Osteocyte (in vitro differentiated cells): Measurements from ENCODE around the gene DRD4. TPM values are rescaled to one million over a fixed set of nuclear protein-coding genes. Genes with fewer than 3 reads are reported as not detected.

Experiments
- DNase-seq: peaks from one replicate; pipeline ENCODE4 v3.0.0; 2021; ENCODE audit warnings: mixed read lengths; ENCODE audit not compliant: unreplicated experiment; ENCODE audit errors: extremely low spot score
- H3K27ac Mint-ChIP-seq: one replicate; pipeline ENCODE4 v1.8.0; 2021; ENCODE audit warnings: mild to moderate bottlenecking, mixed read lengths; ENCODE audit not compliant: unreplicated experiment
- H3K27me3 Mint-ChIP-seq: one replicate; pipeline ENCODE4 v1.8.0; 2021; ENCODE audit warnings: mixed read lengths; ENCODE audit not compliant: unreplicated experiment
- H3K36me3 Mint-ChIP-seq: one replicate; pipeline ENCODE4 v1.8.0; 2021; ENCODE audit warnings: mixed read lengths; ENCODE audit not compliant: unreplicated experiment
- H3K4me1 Mint-ChIP-seq: one replicate; pipeline ENCODE4 v1.8.0; 2021; ENCODE audit warnings: mixed read lengths; ENCODE audit not compliant: unreplicated experiment
- H3K4me3 Mint-ChIP-seq: one replicate; pipeline ENCODE4 v1.8.0; 2021; ENCODE audit warnings: mild to moderate bottlenecking, moderate library complexity, mixed read lengths; ENCODE audit not compliant: unreplicated experiment
- H3K9me3 Mint-ChIP-seq: one replicate; pipeline ENCODE4 v1.8.0; 2021; ENCODE audit warnings: mixed read lengths; ENCODE audit not compliant: unreplicated experiment
- total RNA-seq: library from RNA; stranded (reverse); gene quantifications from 2 replicates; pipeline ENCODE4 v1.2.1, GENCODE V29; 2021
- TF ChIP-seq, protein P1 (sequence below): fragments of 200-600 bp; sonication (generic); IDR thresholded peaks from 2 replicates; pipeline ENCODE4 v1.5.0; 2021; ENCODE audit warnings: antibody characterized with exemption, mild to moderate bottlenecking, moderate library complexity

Gene DRD4
- total RNA-seq, 1 donor from 2014 or later: 1.7 TPM

DNA sequence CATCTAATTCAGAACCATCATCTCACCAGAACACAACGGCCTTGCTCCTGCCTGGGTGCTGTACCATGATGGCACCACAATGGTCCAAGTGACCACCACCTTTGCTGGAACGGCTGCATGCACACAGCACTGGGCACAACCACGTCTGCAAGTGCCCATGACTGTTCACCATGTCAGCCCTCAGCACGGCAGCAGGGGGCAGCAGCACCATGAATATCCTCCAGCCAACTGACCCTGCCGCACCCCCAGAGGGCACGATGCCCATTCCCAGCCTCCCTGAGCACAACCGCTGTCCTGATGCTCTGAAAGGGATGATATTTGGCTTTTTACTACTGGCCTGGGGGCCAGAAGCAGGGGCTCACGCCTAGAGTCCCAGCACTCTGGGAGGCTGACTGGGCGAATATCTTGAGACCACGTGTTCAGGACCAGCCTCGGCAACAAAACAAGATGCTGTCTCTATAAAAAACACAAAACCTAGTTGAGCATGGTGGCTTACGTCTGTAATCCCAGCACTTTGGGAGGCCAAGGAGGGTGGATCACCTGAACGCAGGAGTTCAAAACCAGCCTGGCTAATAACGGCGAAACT lies 25.7 kb downstream of the DRD4 start:
- TF ChIP-seq, protein P1, sequence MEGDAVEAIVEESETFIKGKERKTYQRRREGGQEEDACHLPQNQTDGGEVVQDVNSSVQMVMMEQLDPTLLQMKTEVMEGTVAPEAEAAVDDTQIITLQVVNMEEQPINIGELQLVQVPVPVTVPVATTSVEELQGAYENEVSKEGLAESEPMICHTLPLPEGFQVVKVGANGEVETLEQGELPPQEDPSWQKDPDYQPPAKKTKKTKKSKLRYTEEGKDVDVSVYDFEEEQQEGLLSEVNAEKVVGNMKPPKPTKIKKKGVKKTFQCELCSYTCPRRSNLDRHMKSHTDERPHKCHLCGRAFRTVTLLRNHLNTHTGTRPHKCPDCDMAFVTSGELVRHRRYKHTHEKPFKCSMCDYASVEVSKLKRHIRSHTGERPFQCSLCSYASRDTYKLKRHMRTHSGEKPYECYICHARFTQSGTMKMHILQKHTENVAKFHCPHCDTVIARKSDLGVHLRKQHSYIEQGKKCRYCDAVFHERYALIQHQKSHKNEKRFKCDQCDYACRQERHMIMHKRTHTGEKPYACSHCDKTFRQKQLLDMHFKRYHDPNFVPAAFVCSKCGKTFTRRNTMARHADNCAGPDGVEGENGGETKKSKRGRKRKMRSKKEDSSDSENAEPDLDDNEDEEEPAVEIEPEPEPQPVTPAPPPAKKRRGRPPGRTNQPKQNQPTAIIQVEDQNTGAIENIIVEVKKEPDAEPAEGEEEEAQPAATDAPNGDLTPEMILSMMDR: peak; percentile 81
- Mint-ChIP-seq H3K27ac (peak overlapping the region; percentile 67), H3K27me3 (no peaks in the 10 kb centered on the region), H3K9me3 (no peaks in the 10 kb centered on the region), H3K4me1 (peaks cover 11% of the 10 kb centered on the region), H3K4me3 (no peak overlapping the region), H3K36me3 (peaks cover 30% of the 10 kb centered on the region)
- no peak for DNase-seq

DNA sequence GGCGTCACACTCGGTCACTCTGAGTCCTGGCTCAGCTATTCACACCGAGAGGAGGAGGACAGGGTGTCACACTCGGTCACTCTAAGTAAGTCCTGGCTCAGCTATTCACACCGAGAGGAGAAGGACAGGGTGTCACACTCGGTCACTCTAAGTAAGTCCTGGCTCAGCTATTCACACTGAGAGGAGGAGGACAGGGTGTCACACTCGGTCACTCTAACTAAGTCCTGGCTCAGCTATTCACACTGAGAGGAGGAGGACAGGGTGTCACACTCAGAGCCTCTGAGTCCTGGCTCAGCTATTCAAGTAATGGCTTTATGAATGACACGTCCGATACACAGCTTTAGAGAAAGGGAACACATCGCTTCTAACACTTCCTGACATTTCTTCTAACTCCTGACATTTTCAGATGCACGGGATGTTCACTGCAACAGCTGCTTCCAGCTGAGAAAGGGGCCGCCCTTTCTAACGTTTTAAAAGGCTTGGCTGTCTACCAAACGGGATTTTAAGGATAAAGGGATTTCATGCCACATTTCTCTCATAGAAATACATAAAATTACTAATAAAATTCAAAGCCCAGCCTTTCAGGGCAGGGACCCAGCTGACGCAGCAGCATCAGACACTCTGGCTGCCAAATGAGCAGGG lies 28.1 kb downstream of the DRD4 start:
- no peaks in the 10 kb centered on the region for H3K27me3 Mint-ChIP-seq
- peak overlapping the region; percentile 76 for H3K27ac Mint-ChIP-seq
- H3K4me3 Mint-ChIP-seq: no peak overlapping the region
- TF ChIP-seq, protein P1: no peak
- H3K36me3 Mint-ChIP-seq: peaks cover 24% of the 10 kb centered on the region
- no peak for DNase-seq
- H3K4me1 Mint-ChIP-seq: peaks cover 11% of the 10 kb centered on the region
- no peaks in the 10 kb centered on the region for H3K9me3 Mint-ChIP-seq

DNA sequence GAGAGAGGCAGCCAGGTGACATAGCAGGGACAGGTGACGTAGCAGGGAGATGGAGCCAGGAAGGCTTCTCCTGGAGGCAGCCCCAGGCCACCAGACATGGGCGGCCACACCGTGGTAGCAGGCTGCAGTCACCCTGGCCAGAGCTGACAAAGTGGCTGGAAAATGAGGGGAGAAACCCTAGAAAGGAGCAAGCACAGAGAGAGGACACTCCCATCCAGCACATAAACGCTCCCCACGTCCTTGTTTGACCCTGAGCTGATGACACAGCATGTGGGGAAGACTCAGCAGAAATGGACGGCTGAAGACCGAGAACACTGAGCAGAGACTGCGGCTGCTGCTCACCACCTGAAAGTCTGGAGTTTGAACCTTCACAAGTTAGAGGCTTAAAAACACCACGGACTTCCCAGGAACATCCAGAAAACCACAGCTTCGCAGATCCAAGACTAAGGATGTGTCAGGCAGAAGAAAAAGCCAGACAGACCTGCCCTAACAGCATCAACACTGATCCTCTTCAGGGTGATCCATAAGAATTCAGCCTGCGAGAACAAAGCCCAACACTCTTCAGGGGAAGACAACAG lies 28.7 kb downstream of the DRD4 start:
- TF ChIP-seq, protein P1: no peak
- H3K4me1 Mint-ChIP-seq: peaks cover 11% of the 10 kb centered on the region
- DNase-seq: no peak
- H3K27me3 Mint-ChIP-seq: no peaks in the 10 kb centered on the region
- no peak overlapping the region for H3K4me3 Mint-ChIP-seq
- H3K9me3 Mint-ChIP-seq: no peaks in the 10 kb centered on the region
- H3K36me3 Mint-ChIP-seq: peaks cover 24% of the 10 kb centered on the region
- peak overlapping the region; percentile 76 for H3K27ac Mint-ChIP-seq

DNA sequence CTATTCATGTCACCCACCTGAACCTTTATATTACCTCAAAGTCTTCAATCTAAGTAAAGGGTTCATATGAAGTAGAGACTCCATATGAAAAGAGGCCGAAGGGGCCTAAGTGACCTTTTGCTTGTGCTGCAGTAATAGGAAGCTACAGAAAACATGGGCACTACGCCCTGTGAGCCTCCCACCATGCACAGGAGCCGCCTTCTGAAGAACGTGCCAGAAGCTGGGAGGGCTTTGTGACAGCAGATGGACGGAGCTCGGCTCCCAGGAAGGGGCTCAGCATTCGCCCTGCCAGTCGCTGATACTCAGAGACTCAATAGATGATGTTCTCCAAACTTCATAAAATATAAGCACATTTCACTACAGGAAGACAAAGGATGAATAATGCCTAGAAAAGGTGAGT lies 36.8 kb downstream of the DRD4 start:
- no peak overlapping the region for H3K27ac Mint-ChIP-seq
- TF ChIP-seq, protein P1: no peak
- H3K36me3 Mint-ChIP-seq: peaks cover 26% of the 10 kb centered on the region
- H3K27me3 Mint-ChIP-seq: no peaks in the 10 kb centered on the region
- H3K4me1 Mint-ChIP-seq: no peaks in the 10 kb centered on the region
- H3K4me3 Mint-ChIP-seq: no peak overlapping the region
- DNase-seq: no peak
- H3K9me3 Mint-ChIP-seq: no peaks in the 10 kb centered on the region

DNA sequence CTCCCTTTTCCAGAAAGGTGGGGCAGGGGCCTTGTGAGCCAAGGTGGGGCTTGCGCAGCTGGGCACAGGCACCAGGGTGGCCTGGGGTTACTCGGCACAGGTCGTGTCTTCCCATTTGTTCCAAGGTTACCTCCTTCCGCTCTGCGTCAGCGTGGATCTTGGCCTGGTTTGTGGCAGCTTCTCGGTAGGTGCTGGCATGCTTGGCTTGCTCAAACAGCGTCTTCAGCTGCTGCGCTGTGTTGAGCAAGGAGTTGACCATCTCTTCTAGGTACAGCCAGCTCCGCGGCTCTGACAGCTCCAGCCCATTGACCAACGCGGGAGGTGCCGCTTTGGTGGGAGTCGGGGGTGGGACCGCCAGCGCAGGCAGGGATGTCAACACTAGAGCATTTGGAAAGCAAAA lies 37.3 kb downstream of the DRD4 start:
- Mint-ChIP-seq H3K27me3 (no peaks in the 10 kb centered on the region), H3K27ac (no peak overlapping the region), H3K36me3 (peaks cover 30% of the 10 kb centered on the region), H3K9me3 (no peaks in the 10 kb centered on the region), H3K4me3 (no peak overlapping the region), H3K4me1 (no peaks in the 10 kb centered on the region)
- TF ChIP-seq, protein P1: no peak
- DNase-seq: no peak
